ENCODE data around the gene SNTG2.

Gene SNTG2

GRCh38 chr2:926896-927295 lies 23.8 kb upstream of the SNTG2 start:
- DNase-seq = no peak

DNA sequence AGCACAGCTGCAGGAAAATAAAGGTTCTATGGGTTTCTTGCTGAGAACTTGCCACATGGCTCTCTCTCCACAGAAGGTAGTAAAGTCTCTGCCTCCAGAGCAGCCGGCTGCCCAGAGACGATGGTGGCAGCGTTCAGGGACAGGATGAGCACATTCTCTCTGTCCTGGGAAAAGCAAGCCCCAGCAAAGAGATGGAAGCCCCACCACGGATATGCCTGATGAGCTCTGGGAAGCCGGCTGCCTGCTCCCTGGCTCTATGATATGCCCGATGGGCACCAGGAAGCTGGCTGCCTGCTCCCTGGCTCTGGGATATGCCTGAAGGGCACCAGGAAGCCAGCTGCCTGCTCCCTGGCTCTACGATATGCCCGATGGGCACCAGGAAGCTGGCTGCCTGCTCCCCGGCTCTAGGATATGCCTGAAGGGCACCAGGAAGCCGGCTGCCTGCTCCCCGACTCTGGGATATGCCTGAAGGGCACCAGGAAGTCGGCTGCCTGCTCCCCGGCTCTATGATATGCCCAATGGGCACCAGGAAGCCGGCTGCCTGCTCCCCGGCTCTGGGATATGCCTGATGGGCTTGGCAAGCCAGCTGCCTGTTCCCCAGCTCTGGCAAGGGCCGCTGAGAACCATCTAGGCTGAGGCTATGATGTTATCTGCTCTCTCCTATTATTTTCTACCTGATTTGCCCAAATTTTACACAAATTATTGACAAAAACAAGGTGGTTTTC lies 21.5 kb upstream of the SNTG2 start:
- no peak for DNase-seq

DNA sequence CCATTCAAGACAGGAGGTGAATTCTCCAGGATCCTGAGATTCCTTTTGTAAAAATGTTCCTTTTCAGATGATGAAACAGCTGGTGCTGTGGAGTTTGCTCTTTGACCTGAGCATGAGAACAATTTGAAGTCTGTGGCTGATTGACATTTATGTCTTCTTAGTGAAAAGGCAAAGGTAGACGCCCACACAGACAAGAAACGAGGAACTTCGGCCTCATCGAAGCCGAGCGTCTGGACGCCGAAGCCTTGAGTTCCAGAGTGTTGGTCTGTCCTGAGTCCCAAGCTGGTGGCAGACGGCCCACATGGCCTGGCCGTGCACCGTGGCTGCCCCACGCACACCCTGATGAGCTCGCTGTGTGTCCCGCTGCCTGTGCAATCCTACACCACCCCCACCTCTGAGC lies 20.7 kb upstream of the SNTG2 start:
- no peak for DNase-seq

GRCh38 chr2:930935-931334 lies 19.7 kb upstream of the SNTG2 start:
- DNase-seq = no peak

- DNase-seq = no peak
Observed at GRCh38 chr2:932320-933115, 18.1 kb upstream of the SNTG2 start.

GRCh38 chr2:933734-934295 lies 16.8 kb upstream of the SNTG2 start:
- no peak for DNase-seq

DNA sequence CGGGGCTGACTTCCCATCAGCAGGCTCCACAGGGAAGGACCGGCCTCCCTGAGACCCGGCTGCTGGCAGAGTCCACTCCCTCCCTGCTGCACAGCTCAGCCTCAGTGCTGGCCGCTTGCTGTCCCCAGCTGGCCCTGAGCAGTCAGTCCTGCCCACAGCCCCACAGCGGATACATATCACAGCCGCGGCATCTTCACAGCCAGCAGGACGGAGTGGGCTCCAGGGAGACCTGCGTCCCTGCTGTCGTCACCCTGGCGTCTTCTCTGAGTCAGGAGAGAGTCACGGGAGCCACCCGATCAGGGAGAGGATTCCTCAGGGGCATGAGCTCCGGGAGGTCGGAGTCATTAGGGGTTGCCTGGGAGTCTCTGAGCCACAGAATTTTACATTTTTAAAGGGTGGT lies 13.1 kb upstream of the SNTG2 start:
- no peak for DNase-seq

DNA sequence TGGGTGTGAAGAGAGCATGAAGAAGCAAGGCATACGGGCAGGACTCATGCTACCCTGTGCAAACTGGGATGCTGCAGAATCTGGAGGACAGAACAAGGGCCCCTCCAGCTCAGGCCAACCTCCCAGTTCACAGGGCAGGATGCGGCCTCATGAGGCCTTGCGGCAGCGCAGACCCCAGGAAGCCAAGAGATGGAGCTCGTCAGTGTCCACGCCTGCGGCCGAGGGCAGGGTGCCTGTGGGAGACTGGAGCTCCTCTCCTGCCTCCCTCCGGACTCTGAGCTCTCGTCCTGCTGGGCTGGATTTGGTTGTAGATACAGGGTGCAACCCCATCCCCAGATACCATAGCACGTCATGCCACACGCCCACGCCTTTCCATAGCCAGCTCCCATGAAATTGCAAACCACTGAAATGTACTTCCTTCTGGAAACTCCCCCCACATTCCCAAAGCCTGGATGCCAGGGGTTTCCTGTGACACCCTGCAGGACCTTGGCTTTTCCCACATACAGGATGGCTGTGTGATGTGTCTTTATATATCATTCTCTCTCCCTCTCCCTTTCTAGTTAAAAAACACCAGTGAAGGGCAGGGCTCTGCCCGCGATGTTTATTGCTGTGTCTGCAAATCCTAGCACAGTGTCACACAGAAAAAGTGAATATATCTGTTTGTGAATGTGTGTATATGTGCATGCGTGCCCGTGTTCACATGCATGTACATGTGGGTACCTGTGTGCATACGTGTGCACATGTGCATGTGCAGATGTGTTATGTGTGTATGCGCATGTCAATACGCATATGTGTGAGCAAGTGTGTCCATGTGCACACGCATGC lies 12.3 kb upstream of the SNTG2 start:
- DNase-seq = no peak

DNA sequence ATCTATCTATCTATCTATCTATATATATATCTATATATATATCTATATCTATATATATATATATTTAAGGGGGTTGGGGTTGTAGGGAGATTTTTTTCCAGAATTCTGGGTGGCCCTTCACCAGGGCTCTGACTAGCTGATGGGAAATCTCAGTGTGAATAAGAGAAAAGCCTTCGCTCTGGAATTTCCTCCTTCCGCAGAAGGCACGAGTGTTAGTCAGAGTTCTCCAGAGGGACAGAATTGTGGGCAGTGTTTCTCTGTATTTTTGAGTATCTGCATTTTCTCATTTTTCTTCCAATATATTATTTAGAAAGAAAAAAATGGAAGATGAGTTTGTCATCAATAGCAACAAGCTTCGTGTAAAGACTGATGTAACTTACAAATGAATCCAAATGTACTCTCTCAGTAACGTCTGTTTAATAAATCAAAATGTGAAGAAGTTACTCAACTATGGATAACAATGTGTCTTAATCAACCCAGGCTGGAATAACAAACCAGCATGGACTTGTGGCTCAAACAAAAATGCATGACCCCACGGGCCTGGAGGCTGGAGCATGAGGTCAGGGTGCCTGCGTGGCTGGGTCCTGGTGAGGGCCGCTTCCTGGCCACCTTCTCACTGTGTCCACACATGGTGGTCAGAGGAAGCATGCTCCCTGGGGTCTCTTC lies 10.6 kb upstream of the SNTG2 start:
- no peak for DNase-seq

GRCh38 chr2:941871-942270 lies 8.8 kb upstream of the SNTG2 start:
- DNase-seq = no peak

GRCh38 chr2:942775-943460 lies 7.7 kb upstream of the SNTG2 start:
- DNase-seq = no peak

- no peak for DNase-seq
Observed at GRCh38 chr2:943461-943797, 7.2 kb upstream of the SNTG2 start.

DNA sequence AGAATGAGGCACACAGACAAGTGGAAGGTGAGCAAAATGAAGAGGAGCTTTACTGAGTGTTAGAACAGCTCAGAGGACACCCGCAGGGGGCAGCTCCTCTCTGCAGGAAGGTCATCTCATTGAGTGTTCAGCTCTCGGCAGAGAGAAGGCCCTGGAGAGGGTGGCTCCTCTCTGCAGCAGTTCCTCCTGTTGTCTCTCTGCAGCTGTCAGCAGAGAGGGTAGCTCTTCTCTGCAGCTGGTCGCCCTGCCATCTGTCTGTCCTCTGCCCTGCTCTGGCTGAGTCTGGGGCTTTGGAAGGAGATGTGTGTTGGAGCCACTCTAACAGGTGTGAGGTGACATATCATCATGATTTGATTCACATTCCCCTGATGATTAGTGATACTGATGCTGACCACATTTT lies 6.8 kb upstream of the SNTG2 start:
- DNase-seq = no peak

- DNase-seq = no peak
Observed at GRCh38 chr2:944693-945092, 6.0 kb upstream of the SNTG2 start.

GRCh38 chr2:945104-945503 lies 5.5 kb upstream of the SNTG2 start:
- no peak for DNase-seq

DNA sequence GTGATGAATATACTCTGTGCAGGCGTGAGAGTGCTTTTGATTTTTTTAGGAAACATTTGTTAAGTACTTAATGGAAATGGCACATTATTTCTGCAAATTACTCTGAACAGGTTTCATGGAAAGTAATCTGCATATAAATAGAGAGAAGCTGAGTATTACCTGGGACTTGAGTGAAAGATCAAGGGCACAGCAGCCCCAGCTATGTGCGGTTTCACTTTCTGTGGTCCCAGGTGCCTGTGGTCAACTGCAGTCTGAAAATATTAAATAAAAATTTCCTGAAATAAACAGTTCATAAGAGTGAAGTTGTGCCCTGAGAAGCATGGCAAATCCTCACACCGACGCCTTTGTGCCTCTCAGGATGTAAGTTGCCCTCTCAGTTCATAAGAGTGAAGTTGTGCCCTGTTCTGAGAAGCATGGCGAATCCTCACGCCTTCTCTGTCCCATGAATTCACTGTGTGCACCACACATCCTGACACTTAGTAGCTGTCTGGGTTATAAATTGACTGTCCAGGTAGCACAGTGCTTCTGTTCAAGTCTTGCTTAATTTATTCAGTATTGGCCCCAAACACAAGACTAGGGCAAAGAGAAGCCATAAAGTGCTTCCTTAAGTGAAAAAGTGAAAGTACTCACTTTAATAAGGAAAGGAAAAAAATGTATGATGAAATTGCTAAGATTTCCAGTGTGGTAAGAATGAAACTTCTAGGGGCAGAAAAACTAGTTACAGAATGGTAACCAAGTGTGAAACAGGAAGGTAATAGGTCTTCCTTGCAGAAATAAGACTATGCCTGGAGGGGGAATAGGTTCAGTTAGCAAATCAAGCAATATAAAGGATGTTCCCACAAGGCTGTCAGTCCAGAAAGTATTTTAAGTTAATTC lies 4.3 kb upstream of the SNTG2 start:
- no peak for DNase-seq

- peak; percentile 52 for DNase-seq
Observed at GRCh38 chr2:949384-950079, 1.1 kb upstream of the SNTG2 start.

DNA sequence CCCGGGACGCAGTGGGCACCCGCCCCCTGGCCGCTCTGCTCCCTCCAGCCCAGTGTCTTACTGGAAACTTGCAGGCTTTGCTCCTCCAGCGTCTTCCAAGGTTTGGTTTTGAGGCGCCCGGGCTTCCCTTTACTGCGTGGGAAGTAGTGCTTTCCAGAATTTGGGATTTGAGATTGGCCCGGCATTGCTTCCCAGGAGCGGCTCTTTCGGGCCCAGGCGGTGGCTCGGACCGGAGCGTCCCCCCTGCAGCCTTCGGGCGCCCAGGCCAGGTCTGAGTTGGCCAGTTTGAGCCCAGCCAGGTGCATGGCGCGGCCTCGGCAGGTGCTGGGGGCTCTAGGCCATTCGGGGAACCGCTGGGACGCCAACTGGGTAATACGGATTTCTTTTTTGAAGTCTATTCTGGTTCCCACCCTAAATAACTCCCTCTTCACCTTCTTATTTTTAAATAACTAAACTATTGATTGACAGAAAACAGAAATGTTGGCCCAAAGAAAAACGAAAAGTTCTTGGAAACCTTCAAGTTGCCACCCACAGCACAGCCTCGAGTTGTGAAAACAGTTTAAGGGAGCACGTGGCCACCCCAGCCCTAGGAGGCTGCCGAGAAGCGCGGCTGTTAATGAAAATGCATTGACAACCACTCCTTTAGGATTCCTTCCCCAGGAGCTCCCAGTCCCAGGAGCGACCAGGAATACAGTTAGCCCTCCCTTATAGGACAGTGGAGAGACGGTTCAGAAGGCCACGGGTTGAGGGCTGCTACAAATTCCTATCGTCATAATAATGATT lies 766 bp downstream of the SNTG2 start:
- DNase-seq = no peak

DNA sequence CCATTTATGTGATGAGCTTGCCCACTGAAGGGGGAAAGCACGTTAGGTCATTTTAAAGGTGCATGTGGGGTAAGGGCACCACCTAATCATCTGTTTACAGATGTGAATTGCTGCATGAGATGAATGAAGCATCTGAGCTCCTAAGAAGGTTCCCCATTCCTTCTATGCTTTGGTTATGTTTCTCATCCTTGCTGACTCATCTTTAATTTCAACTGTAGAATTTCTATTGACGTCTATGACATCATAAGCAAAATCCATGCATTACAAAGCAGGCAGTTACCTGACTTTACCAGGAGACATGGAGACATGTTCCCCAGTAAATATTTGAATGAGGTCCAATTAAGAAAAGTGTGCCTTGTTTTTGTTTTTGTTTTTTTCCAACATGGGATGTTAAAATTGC lies 2.8 kb downstream of the SNTG2 start:
- no peak for DNase-seq
